Panc1 (cell line): ENCODE results near the gene DACH1. TPM values are rescaled to one million over a fixed set of nuclear protein-coding genes. Genes with fewer than 3 reads are reported as not detected.

Experiments
- ATAC-seq: fragments of 200-7000 bp; cut with Tn5 transposase; 2 replicates; pipeline ENCODE4 v1.9.1; 2020; ENCODE audit warnings: mild to moderate bottlenecking, moderate library complexity
- BruUV-seq: library from RNA; stranded (reverse); fragments of 400-500 nt; replicated peaks from 2 replicates; lab custom pipeline; 2021; lab: Mats Ljungman, UMichigan
- CTCF ChIA-PET: fragments of 300-600 bp; sonication (Branson Sonifier 250); formaldehyde crosslinking; loops from one replicate; lab custom pipeline; 2022; ENCODE audit warnings: antibody characterized with exemption; lab: Charles Lee
- POLR2A ChIA-PET: fragments of 300-600 bp; sonication (Branson Sonifier 250); formaldehyde crosslinking; loops from one replicate; lab custom pipeline; 2022; ENCODE audit warnings: antibody characterized with exemption; lab: Charles Lee
- DNase-seq: peaks from one replicate; pipeline ENCODE4 v3.0.0-alpha.2; 2010; ENCODE audit warnings: low read depth, low spot score
- H3K27ac ChIP-seq: 2 replicates; pipeline ENCODE4 v1.5.1; 2011; ENCODE audit warnings: mild to moderate bottlenecking, low read length, inconsistent platforms
- H3K27me3 ChIP-seq: fragments of 200-500 bp; sonication (Bioruptor generic); 2 replicates; pipeline ENCODE4 v1.6.0; 2014; ENCODE audit warnings: low read length, inconsistent platforms; ENCODE audit not compliant: control insufficient read depth, insufficient read depth
- H3K36me3 ChIP-seq: fragments of 200-500 bp; sonication (Bioruptor generic); 2 replicates; pipeline ENCODE4 v1.5.1; 2014; ENCODE audit warnings: inconsistent platforms, mild to moderate bottlenecking, low read length, moderate library complexity; ENCODE audit not compliant: control insufficient read depth, insufficient read depth
- H3K4me1 ChIP-seq: 2 replicates; pipeline ENCODE4 v1.5.1; 2011; ENCODE audit warnings: inconsistent platforms, mild to moderate bottlenecking, low read length, moderate library complexity; ENCODE audit not compliant: control insufficient read depth, insufficient read depth
- H3K4me3 ChIP-seq, 2 experiments: 2 replicates each; pipeline ENCODE4 v1.5.1; 2011 to 2012; ENCODE audit warnings: low read depth in 2 of 2, low read length in 2 of 2, mild to moderate bottlenecking in 2 of 2, inconsistent platforms in 1 of 2, moderate library complexity in 1 of 2
- H3K9me3 ChIP-seq: fragments of 200-500 bp; sonication (Bioruptor generic); 2 replicates; pipeline ENCODE4 v1.5.1; 2014; ENCODE audit warnings: low read depth, mild to moderate bottlenecking, inconsistent platforms, low read length, moderate library complexity; ENCODE audit not compliant: control insufficient read depth, insufficient read depth
- POLR2AphosphoS5 ChIP-seq: IDR thresholded peaks from 2 replicates; pipeline ENCODE4 v1.6.1; 2012; ENCODE audit warnings: mild to moderate bottlenecking, low read depth, low read length, moderate library complexity
- SIN3A ChIP-seq: IDR thresholded peaks from 2 replicates; pipeline ENCODE4 v1.6.1; 2012; ENCODE audit warnings: low read depth, mild to moderate bottlenecking, low read length, moderate library complexity, borderline replicate concordance; ENCODE audit not compliant: insufficient read depth
- TCF7L2 ChIP-seq: IDR thresholded peaks from 2 replicates; pipeline ENCODE4 v1.6.1; 2011; ENCODE audit warnings: mild to moderate bottlenecking, low read depth, low read length, inconsistent platforms
- in situ Hi-C: cut with HindIII; loops from 2 replicates; pipeline ENCODE4 v1.10.0; 2016; ENCODE audit warnings: low sequenced_read_pairs, low pct_unique_long_range_greater_than_20kb
- intact Hi-C: fragments of 100-400 bp; cut with micrococcal nuclease; formaldehyde crosslinking; loops from one replicate; pipeline ENCODE4 v1.10.0; 2022; ENCODE audit not compliant: unreplicated experiment
- total RNA-seq: library from RNA; stranded (reverse); gene quantifications from one replicate; pipeline ENCODE4 v1.2.1, GENCODE V29; 2021; ENCODE audit not compliant: unreplicated experiment
- TF ChIP-seq, protein P1 (sequence below), 2 experiments: IDR thresholded peaks; 2 replicates each; pipeline ENCODE4 v1.6.1; 2011 to 2012; ENCODE audit warnings: low read depth in 2 of 2, control low read depth in 1 of 2, low read length in 1 of 2, mild to moderate bottlenecking in 1 of 2, moderate library complexity in 1 of 2; ENCODE audit not compliant: insufficient read depth in 1 of 2
- TF ChIP-seq, protein P2 (sequence below): fragments of 450-650 bp; IDR thresholded peaks from 2 replicates; pipeline ENCODE4 v1.5.1; 2017; ENCODE audit warnings: mild to moderate bottlenecking

DACH1 gene
- total RNA-seq, 1 experiment from 2014 or later: 0.54 TPM

DNA sequence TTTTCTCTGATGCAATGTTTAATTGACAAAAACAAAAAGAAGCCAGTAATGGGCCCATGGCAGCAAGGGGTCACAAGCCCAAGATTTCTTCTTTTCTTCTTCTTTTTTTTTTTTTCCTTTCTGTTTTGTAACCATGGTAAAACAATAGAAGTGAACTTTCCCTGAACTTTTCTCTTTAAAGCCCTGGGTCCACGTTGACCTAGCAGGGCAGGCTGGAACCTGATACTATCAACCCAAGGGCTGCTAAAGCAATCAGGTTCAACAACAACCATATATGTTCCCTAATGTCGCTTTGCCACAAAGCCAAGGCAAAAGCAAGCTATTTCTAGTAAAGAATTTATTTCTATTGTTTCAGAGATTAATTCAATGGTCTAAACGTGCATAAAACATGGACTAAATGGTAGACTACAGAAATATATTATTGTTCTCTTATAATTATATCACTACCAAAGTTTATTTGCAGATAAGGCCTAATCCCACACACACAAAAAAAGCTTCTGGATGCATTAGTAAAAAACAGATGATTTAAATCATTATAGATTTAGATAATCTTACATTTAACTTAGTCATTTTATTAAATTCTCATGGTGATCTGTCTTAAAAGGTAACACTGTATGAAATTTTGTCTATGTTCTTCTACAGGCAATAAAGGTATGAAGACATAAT is 153.9 kb downstream of the DACH1 start:
- intact Hi-C loops: no loop called here
- ATAC-seq: no peak
- Histone ChIP-seq H3K36me3 (no peaks in the 10 kb centered on the region), H3K4me1 (no peaks in the 10 kb centered on the region), H3K27me3 (no peaks in the 10 kb centered on the region), H3K27ac (no peak overlapping the region), H3K9me3 (no peaks in the 10 kb centered on the region), H3K4me3 (no peak overlapping the region)
- BruUV-seq: no TSS peak
- DNase-seq: no peak
- CTCF ChIA-PET: no interaction called here
- in situ Hi-C loops: no loop called here
- TF ChIP-seq POLR2AphosphoS5 (no peak), TCF7L2 (no peak), SIN3A (no peak)
- TF ChIP-seq, protein P1, sequence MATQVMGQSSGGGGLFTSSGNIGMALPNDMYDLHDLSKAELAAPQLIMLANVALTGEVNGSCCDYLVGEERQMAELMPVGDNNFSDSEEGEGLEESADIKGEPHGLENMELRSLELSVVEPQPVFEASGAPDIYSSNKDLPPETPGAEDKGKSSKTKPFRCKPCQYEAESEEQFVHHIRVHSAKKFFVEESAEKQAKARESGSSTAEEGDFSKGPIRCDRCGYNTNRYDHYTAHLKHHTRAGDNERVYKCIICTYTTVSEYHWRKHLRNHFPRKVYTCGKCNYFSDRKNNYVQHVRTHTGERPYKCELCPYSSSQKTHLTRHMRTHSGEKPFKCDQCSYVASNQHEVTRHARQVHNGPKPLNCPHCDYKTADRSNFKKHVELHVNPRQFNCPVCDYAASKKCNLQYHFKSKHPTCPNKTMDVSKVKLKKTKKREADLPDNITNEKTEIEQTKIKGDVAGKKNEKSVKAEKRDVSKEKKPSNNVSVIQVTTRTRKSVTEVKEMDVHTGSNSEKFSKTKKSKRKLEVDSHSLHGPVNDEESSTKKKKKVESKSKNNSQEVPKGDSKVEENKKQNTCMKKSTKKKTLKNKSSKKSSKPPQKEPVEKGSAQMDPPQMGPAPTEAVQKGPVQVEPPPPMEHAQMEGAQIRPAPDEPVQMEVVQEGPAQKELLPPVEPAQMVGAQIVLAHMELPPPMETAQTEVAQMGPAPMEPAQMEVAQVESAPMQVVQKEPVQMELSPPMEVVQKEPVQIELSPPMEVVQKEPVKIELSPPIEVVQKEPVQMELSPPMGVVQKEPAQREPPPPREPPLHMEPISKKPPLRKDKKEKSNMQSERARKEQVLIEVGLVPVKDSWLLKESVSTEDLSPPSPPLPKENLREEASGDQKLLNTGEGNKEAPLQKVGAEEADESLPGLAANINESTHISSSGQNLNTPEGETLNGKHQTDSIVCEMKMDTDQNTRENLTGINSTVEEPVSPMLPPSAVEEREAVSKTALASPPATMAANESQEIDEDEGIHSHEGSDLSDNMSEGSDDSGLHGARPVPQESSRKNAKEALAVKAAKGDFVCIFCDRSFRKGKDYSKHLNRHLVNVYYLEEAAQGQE (IDR thresholded peaks at IDR 0.05; ENCODE audit: insufficient read depth in 1 of 2, low read depth in 2 of 2, low read length in 1 of 2): no peak
- TF ChIP-seq, protein P2, sequence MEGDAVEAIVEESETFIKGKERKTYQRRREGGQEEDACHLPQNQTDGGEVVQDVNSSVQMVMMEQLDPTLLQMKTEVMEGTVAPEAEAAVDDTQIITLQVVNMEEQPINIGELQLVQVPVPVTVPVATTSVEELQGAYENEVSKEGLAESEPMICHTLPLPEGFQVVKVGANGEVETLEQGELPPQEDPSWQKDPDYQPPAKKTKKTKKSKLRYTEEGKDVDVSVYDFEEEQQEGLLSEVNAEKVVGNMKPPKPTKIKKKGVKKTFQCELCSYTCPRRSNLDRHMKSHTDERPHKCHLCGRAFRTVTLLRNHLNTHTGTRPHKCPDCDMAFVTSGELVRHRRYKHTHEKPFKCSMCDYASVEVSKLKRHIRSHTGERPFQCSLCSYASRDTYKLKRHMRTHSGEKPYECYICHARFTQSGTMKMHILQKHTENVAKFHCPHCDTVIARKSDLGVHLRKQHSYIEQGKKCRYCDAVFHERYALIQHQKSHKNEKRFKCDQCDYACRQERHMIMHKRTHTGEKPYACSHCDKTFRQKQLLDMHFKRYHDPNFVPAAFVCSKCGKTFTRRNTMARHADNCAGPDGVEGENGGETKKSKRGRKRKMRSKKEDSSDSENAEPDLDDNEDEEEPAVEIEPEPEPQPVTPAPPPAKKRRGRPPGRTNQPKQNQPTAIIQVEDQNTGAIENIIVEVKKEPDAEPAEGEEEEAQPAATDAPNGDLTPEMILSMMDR: no peak
- POLR2A ChIA-PET: no interaction called here

DNA sequence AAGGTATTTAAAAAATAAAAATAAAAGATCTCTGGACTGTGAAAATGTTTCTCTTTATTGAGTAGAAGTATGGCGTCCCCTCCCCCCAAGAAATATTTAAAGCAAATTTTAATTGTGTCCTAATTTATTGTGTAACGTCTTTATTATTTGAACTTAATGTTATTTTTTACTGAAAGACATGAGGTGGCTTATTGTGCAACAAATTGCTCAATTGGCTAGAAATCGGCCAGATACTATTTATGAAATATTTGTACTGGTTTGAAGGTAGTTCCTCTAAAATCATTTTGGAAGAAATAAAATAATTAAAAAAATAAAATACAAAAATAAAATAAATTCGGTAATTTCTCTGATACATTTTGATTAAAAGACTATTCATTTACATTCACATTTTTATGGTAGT is 162.3 kb downstream of the DACH1 start:
- no peak overlapping the region for H3K4me3 ChIP-seq
- no peaks in the 10 kb centered on the region for H3K27me3 ChIP-seq
- POLR2A ChIA-PET: no interaction called here
- H3K9me3 ChIP-seq: no peaks in the 10 kb centered on the region; the same call in 1 of the 2 replicates
- BruUV-seq: no TSS peak
- intact Hi-C loops (no loop called here), in situ Hi-C loops (no loop called here)
- no peaks in the 10 kb centered on the region for H3K4me1 ChIP-seq
- no peak overlapping the region for H3K27ac ChIP-seq
- no peak for TF ChIP-seq SIN3A
- TF ChIP-seq, protein P2: no peak
- TF ChIP-seq, protein P1 (IDR thresholded peaks at IDR 0.05; ENCODE audit: insufficient read depth in 1 of 2, low read depth in 2 of 2, low read length in 1 of 2): no peak
- TF ChIP-seq POLR2AphosphoS5: no peak
- no peak for TF ChIP-seq TCF7L2
- DNase-seq (no peak), ATAC-seq (no peak)
- CTCF ChIA-PET: no interaction called here
- no peaks in the 10 kb centered on the region for H3K36me3 ChIP-seq
